Body of pancreas (tissue), 4 donors: ENCODE data around the gene PRM2.

Source experiments
- CTCF ChIP-seq, 7 experiments: fragments of 450-650 bp in 4 of 7; fragments of 200-600 bp in 3 of 7; sonication (generic) in 3 of 7; IDR thresholded peaks; one replicate each; pipeline ENCODE4 v1.5.1; 2016 to 2019; ENCODE audit warnings: antibody characterized with exemption in 7 of 7
- POLR2A ChIP-seq, 3 donors: fragments of 450-650 bp; IDR thresholded peaks; one replicate each; pipeline ENCODE4 v1.6.1; 2016; ENCODE audit warnings: antibody characterized with exemption in 3 of 3, mild to moderate bottlenecking in 2 of 3

GRCh38 chr16:11258553-11259492, 17.5 kb downstream of the PRM2 start:
- TF ChIP-seq CTCF (IDR thresholded peaks at IDR 0.05) (peak in 1 of 7 experiments; percentile 2), POLR2A (IDR thresholded peaks at IDR 0.05) (no peak)
